Fibroblast of skin of left quadriceps (primary cell): ENCODE measurements around the gene SLC16A5.
"Not testable (repeated sequence)": the region's sequence is repeated elsewhere in the genome, so short reads cannot be mapped to it uniquely, and the experiment has no call there.

Source experiments
- DNase-seq, 2 experiments: peaks; one replicate each; pipeline ENCODE4 v3.0.0-alpha.2; 2013; ENCODE audit warnings: low read depth in 2 of 2

The SLC16A5 gene

DNA sequence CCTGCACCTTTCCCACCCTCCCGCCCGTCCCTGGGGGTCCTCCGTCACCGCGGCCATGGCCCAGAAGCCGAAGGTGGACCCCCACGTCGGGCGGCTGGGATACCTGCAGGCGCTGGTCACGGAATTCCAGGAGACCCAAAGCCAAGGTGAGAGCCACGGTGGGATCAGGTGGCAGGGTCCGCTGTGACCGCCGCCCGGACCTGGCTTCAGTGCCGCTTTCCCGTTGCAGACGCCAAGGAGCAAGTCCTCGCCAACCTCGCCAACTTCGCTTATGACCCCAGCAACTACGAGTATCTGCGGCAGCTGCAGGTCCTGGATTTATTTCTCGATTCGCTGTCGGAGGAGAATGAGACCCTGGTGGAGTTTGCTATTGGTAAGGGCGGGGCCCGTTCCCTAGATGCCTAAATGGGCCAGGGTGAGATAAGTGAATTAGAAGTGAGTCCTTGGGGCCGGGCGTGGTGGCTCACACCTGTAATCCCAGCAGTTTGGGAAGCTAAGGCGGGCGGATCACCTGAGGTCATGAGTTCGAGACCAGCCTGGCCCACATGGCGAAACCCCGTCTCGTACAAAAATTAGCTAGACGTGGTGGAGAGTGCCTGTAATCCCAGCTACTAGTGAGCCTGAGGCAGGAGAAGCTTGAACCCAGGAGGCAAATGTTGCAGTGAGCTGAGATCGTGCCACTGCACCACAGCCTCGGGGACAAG lies 22.6 kb downstream of the SLC16A5 start:
- DNase-seq = no peak

DNA sequence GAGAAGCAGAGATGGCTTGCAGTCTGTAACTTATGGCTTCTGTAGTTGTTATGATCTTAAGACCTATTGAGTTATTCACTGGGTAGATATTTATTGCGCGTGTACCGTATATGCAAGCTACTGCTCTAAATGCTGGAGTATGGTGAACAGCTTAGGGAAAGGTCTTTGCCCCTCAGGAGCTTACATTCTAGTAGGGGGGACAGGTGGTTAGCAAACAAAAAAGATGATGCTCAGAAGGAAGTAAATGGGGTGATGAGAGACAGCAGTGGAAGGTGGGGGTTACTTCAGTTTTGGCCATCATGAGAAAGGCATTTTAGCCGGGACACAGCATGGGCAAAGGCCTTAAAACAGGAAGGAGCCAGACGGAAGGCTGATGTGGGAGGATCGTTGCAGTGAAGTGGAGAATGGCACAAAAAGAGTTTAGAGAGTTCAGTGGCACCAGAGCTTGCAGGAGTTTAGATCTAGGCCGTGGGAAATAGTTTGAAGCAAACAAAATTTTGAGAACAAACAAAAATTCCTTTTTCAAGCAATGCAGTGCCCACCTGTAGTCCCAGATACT lies 24.1 kb downstream of the SLC16A5 start:
- DNase-seq = no peak

GRCh38 chr17:75113798-75114551 lies 26.2 kb downstream of the SLC16A5 start:
- peak; percentile 54 to 63 for DNase-seq

GRCh38 chr17:75114552-75115314 lies 27.0 kb downstream of the SLC16A5 start:
- DNase-seq = no peak

- DNase-seq = no peak
These were observed 27.8 kb downstream of the SLC16A5 start for GRCh38 chr17:75115555-75115954.

GRCh38 chr17:75116737-75117136 lies 29.0 kb downstream of the SLC16A5 start:
- no peak for DNase-seq

DNA sequence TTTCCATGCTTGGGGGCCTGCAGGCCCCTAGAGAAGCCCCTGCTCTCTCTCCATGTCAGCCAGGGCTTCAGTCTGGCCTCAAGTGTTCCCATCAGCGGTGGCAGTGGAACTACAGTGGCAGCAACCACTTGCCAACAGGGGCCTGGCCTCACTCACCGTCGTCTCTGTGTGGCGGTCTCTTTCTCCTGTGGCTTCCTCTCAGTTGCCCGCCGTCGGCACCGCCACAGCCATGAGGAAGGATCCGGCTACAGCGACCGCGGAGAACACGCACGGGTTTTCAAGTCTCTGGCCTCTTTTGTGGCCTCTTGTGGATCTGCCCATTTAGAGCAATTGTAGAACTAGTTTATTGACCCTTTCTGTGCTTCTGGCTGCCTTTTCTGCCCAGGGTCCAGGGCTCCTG lies 30.6 kb downstream of the SLC16A5 start:
- DNase-seq = no peak

DNA sequence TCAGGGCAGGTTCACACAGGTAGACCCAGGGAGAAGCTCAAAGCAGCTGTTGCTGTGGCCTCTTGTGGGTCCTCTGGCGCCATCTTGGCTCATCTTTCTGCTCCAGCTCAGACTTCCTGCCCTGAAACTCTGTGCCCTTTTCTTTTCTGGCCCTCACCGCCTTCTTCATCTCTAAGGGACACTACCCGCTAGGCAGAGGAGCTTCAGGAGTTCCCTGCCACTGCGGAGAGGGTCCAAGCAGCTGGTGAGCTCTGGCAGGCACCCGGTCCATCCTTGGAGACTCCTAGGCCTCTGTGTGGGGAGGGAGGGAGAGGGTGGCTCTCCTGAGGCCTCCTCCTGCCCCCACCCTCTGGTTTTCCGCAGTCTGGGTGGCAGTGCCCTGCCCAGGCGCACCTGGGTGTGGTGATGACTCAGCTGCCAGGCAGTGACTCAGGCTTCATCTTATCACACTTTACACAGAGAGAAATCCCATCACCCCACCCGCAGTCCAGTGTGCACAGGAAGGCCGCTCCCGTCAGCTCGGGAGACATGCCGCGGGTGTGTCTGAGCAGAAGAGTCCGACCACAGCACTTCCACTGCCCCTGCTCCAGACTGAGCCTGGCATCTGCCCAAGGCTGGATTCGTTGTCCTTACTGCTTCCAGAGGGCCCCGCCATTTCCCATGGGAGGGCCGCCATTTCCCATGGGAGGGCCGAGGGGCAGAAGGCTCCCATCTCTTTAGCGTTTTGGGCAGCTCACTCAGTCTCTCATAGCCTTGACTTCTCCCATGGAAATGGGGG lies 36.5 kb downstream of the SLC16A5 start:
- DNase-seq = no peak

DNA sequence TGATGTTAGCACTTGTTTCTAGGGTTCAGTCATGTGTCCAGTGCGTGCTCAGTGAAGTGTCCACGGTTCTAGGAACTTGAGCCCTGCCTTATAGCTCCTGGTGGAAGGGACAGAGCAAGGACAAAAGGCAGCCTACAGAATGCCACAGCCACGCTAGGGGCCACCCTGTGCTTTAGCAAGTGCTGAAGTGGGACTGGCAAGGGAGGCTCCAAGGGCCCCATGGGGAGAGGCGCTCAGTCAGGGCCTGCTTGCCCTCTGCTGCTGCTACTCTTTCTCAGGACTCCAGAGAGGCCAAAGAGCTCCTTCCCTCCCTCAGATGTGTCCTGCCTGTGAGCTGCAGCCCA lies 37.0 kb downstream of the SLC16A5 start:
- no peak for DNase-seq

GRCh38 chr17:75125984-75126383 lies 38.2 kb downstream of the SLC16A5 start:
- no peak for DNase-seq

DNA sequence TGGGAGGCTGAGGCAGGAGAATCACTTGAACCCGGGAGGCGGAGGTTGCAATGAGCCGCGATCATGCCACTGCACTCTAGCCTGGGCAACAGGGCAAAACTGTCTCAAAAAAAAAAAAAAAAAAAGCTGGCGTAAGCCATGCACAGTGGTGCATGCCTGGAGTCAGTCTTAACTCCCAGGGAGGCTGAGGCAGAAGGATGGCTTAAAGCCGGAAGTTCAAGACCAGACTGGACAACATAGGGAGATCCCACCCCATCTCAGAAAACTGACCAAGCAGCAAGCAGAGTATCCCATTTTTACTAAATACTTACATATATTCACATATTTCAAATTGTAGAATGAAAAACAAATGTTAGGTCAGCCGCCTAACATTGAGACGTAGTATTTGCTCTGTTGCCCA lies 39.2 kb downstream of the SLC16A5 start:
- DNase-seq = no peak

DNA sequence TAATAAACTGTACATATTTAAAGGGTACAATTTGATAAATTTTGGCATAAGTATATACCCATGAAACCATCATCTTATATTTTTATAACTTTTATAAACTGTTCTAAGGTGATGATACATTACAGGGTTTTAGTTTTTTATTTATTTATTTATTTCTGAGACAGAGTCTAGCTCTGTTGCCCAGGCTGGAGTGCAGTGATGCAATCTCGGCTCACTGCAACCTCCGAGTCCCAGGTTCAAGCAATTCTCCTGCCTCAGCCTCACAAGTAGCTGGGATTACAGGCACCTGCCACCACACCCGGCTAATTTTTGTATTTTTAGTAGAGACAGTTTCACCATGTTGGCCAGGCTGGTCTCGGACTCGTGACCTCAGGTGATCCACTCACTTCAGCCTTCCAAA lies 40.2 kb downstream of the SLC16A5 start:
- not testable (repeated sequence) for DNase-seq

- no peak for DNase-seq
These were observed 41.1 kb downstream of the SLC16A5 start for GRCh38 chr17:75128694-75129505.

DNA sequence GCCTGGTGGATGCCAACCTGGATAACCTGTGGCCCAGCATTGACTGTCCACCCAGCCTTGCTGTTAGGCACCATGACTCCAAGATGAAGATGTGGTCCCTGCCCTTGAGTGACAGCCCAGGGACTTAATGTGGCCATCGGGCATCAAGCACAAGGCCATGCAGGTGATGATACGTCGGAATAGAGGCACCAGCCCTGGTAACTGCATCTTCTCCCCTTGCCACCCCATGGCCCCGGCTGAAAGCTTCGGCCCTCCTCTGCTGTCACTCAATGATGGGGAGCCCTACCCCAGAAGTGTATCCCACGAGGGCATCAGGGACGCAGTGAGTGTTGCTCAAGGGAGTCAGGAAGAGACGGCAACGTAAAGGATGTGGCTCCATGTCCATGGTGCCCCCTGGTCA lies 41.8 kb downstream of the SLC16A5 start:
- no peak for DNase-seq

- no peak for DNase-seq
These were observed 42.4 kb downstream of the SLC16A5 start for GRCh38 chr17:75130059-75130631.

- DNase-seq = no peak
These were observed 43.0 kb downstream of the SLC16A5 start for GRCh38 chr17:75130632-75131277.

DNA sequence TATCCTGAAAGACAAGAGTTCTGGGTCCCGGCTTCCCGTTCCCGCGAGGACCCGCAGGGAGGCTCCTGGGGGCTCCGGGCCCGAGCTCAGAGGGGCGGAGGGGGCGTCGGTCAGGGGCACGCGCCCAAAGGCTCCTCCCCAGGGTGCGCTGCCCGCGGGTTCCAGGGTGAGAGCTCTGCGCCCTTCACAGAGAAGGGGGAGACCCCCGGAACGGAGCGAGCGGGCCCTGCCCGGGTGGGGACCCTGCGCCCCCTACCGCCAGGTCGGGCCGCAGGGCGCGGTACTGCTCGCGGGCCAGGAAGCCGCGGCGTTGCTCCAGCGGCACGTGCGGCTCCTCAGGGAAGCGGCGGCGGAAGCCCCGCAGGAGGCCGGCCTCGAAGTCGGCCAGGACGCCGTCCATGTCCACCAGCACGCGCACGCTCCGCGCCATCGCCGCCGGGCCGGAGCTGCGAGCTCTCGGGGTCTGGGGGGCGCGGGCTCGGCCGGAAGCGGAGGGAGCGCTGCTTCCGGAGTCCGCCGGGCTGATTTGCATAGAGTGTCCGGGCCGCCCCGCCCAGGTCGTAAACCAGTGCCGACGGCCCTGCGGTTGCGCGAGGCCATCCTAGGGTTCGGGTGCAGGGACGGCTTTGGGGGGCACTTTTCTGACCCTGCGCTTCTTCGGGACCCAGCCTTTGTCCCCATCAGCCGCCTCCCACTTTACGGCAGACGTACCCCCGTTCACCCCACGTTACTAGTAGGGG lies 43.7 kb downstream of the SLC16A5 start, which contains the start of gene NT5C:
Gene NT5C (minus strand): TSS at position 465 of the 740 bp plus-strand sequence. CDS start 35 bp downstream, at position 430.
- peak; percentile 50 to 56 for DNase-seq

GRCh38 chr17:75132018-75133000 lies 44.6 kb downstream of the SLC16A5 start:
- DNase-seq = not testable (repeated sequence)
